IPS-15b (cell line): ENCODE data around the gene PITPNM3.
"Not testable (repeated sequence)": the region's sequence is repeated elsewhere in the genome, so short reads cannot be mapped to it uniquely, and the experiment has no call there.

ENCODE experiments used
- H3K27me3 ChIP-seq: one replicate; pipeline ENCODE4 v1.6.1; 2013; ENCODE audit warnings: low read length; ENCODE audit not compliant: control insufficient read depth, insufficient read depth
- H3K36me3 ChIP-seq: one replicate; pipeline ENCODE4 v1.6.1; 2013; ENCODE audit warnings: low read length; ENCODE audit not compliant: control insufficient read depth, insufficient read depth
- H3K4me1 ChIP-seq: one replicate; pipeline ENCODE4 v1.6.1; 2013; ENCODE audit warnings: mild to moderate bottlenecking, low read length; ENCODE audit not compliant: control insufficient read depth, insufficient read depth
- H3K4me3 ChIP-seq: one replicate; pipeline ENCODE4 v1.5.1; 2013; ENCODE audit warnings: low read depth, low read length
- H3K9ac ChIP-seq: one replicate; pipeline ENCODE4 v1.6.1; 2013; ENCODE audit warnings: low read depth, mild to moderate bottlenecking, low read length
- H3K9me3 ChIP-seq: one replicate; pipeline ENCODE4 v1.6.1; 2013; ENCODE audit warnings: mild to moderate bottlenecking, low read length; ENCODE audit not compliant: control insufficient read depth, insufficient read depth

Gene PITPNM3

GRCh38 chr17:6573495-6573894, 17.1 kb upstream of the PITPNM3 start:
- H3K4me1 ChIP-seq, H3K36me3 ChIP-seq, H3K9ac ChIP-seq, H3K4me3 ChIP-seq, H3K27me3 ChIP-seq, H3K9me3 ChIP-seq: not testable (repeated sequence)

GRCh38 chr17:6572972-6573370, 16.6 kb upstream of the PITPNM3 start:
- no peaks in the 10 kb centered on the region for H3K27me3 ChIP-seq
- peaks cover 8% of the 10 kb centered on the region for H3K4me1 ChIP-seq
- H3K9me3 ChIP-seq = no peaks in the 10 kb centered on the region
- H3K4me3 ChIP-seq = no peak overlapping the region
- H3K36me3 ChIP-seq = no peaks in the 10 kb centered on the region
- H3K9ac ChIP-seq = no peak overlapping the region

GRCh38 chr17:6571452-6571781, 15.1 kb upstream of the PITPNM3 start:
- no peak overlapping the region for H3K9ac ChIP-seq
- no peaks in the 10 kb centered on the region for H3K36me3 ChIP-seq
- no peaks in the 10 kb centered on the region for H3K9me3 ChIP-seq
- peaks cover 17% of the 10 kb centered on the region for H3K4me1 ChIP-seq
- no peak overlapping the region for H3K4me3 ChIP-seq
- H3K27me3 ChIP-seq = no peaks in the 10 kb centered on the region

- Histone ChIP-seq H3K4me1 (peaks cover 17% of the 10 kb centered on the region), H3K4me3 (no peak overlapping the region), H3K9me3 (no peaks in the 10 kb centered on the region), H3K27me3 (no peaks in the 10 kb centered on the region), H3K9ac (no peak overlapping the region), H3K36me3 (no peaks in the 10 kb centered on the region)
Measured at GRCh38 chr17:6570731-6571451, 14.5 kb upstream of the PITPNM3 start.

GRCh38 chr17:6569370-6570285, 13.3 kb upstream of the PITPNM3 start:
- Histone ChIP-seq H3K4me3 (no peak overlapping the region), H3K9ac (no peak overlapping the region), H3K4me1 (peaks cover 14% of the 10 kb centered on the region), H3K36me3 (no peaks in the 10 kb centered on the region), H3K9me3 (no peaks in the 10 kb centered on the region), H3K27me3 (no peaks in the 10 kb centered on the region)

GRCh38 chr17:6568184-6568758, 11.9 kb upstream of the PITPNM3 start:
- H3K9me3 ChIP-seq = no peaks in the 10 kb centered on the region
- no peak overlapping the region for H3K9ac ChIP-seq
- H3K27me3 ChIP-seq = no peaks in the 10 kb centered on the region
- H3K4me1 ChIP-seq = peaks cover 14% of the 10 kb centered on the region
- H3K4me3 ChIP-seq = no peak overlapping the region
- no peaks in the 10 kb centered on the region for H3K36me3 ChIP-seq

GRCh38 chr17:6567528-6568183, 11.3 kb upstream of the PITPNM3 start:
- H3K9ac ChIP-seq = no peak overlapping the region
- H3K4me3 ChIP-seq = no peak overlapping the region
- no peaks in the 10 kb centered on the region for H3K9me3 ChIP-seq

GRCh38 chr17:6561446-6561845, 5.1 kb upstream of the PITPNM3 start:
- Histone ChIP-seq H3K4me1 (no peaks in the 10 kb centered on the region), H3K27me3 (peaks cover 21% of the 10 kb centered on the region), H3K36me3 (no peaks in the 10 kb centered on the region), H3K9me3 (no peaks in the 10 kb centered on the region), H3K4me3 (no peak overlapping the region), H3K9ac (no peak overlapping the region)

More at GRCh38 chr17:6567528-6568183, 11.3 kb upstream of the PITPNM3 start:
- Histone ChIP-seq H3K4me1 (peaks cover 14% of the 10 kb centered on the region), H3K27me3 (no peaks in the 10 kb centered on the region), H3K36me3 (no peaks in the 10 kb centered on the region)

- no peak overlapping the region for H3K9ac ChIP-seq
- H3K27me3 ChIP-seq = peaks cover 23% of the 10 kb centered on the region
- no peaks in the 10 kb centered on the region for H3K4me1 ChIP-seq
- no peaks in the 10 kb centered on the region for H3K9me3 ChIP-seq
- H3K4me3 ChIP-seq = no peak overlapping the region
- H3K36me3 ChIP-seq = no peaks in the 10 kb centered on the region
Measured at GRCh38 chr17:6560496-6560895, 4.1 kb upstream of the PITPNM3 start.

GRCh38 chr17:6559753-6560215, 3.4 kb upstream of the PITPNM3 start:
- Histone ChIP-seq H3K9ac (no peak overlapping the region), H3K4me1 (no peaks in the 10 kb centered on the region), H3K27me3 (peaks cover 30% of the 10 kb centered on the region), H3K9me3 (no peaks in the 10 kb centered on the region), H3K4me3 (no peak overlapping the region), H3K36me3 (no peaks in the 10 kb centered on the region)

GRCh38 chr17:6558932-6559752, 2.8 kb upstream of the PITPNM3 start:
- H3K9ac ChIP-seq = no peak overlapping the region
- H3K4me3 ChIP-seq = no peak overlapping the region
- H3K4me1 ChIP-seq = peaks cover 5% of the 10 kb centered on the region
- H3K27me3 ChIP-seq = peaks cover 36% of the 10 kb centered on the region
- H3K36me3 ChIP-seq = no peaks in the 10 kb centered on the region
- H3K9me3 ChIP-seq = no peaks in the 10 kb centered on the region
